GM21367 (cell line): ENCODE data around the gene NELFA.

Experiments
- ATAC-seq: cut with Tn5 transposase; IDR thresholded peaks from one replicate; pipeline ENCODE4 v1.9.1; 2021; ENCODE audit not compliant: unreplicated experiment

The NELFA gene

GRCh38 chr4:2008921-2009650 lies at the start of gene NELFA:
Gene NELFA (minus strand): TSS chr4:2008974. CDS start chr4:2008959, 15 bp downstream.
- ATAC-seq, result peak; percentile 62

GRCh38 chr4:2057382-2058065 lies 48.8 kb upstream of the NELFA start:
- ATAC-seq, result no peak

DNA sequence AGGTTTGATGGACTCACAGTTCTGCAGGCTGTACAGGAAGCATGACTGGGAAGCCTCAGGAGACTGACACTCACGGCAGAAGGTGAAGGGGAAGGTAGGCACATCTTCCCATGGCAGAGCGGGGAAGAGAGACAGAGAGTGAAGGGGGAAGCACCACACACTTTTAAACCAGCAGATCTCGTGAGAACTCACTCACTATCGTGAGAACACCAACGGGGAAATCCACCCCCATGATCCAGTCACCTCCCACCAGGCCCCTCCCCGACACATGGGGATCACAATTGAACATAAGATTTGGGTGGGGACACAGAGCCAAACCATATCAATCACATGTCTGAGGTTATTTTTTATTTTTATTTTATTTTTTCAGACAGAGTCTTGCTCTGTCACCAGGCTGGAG lies 45.4 kb upstream of the NELFA start:
- no peak for ATAC-seq

DNA sequence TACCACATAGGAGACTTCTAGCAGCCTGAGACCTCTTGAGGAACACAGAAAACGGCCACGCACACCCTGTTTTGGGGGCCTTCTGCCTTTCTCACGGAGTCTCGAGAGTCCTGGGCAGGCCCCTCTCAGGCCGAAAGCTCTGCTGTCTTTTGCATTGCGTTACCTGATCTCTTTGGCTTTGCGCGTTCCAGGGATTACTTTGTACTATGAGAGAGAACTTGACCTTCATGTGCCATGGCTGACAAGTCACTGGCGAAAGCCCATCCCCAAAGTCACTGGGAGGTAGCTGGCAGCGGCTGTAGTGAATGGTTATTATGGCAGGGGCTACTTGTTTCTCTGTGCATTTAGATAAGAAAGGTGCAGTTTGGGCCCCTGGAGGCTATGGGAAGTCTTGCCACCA lies 42.3 kb upstream of the NELFA start:
- ATAC-seq, result no peak

DNA sequence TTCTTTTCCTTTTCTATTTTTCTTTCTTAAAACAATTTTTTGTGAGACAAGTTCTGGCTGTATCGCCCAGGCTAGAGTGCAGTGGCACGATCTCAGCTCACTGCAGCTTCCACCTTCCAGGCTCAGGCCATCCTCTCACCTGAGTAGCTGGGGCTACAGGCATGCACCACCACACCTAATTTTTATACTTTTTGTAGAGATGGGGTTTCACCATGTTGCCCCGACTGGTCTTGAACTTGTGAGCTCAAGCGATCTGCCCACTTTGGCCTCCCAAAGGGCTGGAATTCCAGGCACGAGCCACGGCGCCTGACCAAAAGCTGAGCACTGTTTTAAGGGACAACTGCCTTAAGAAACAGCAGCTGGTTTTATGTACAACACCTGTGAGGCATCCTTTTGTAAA lies 41.0 kb upstream of the NELFA start:
- ATAC-seq, result no peak

- ATAC-seq, result no peak
These were observed 40.6 kb upstream of the NELFA start for GRCh38 chr4:2049381-2049780.

- no peak for ATAC-seq
These were observed 40.1 kb upstream of the NELFA start for GRCh38 chr4:2048831-2049230.

DNA sequence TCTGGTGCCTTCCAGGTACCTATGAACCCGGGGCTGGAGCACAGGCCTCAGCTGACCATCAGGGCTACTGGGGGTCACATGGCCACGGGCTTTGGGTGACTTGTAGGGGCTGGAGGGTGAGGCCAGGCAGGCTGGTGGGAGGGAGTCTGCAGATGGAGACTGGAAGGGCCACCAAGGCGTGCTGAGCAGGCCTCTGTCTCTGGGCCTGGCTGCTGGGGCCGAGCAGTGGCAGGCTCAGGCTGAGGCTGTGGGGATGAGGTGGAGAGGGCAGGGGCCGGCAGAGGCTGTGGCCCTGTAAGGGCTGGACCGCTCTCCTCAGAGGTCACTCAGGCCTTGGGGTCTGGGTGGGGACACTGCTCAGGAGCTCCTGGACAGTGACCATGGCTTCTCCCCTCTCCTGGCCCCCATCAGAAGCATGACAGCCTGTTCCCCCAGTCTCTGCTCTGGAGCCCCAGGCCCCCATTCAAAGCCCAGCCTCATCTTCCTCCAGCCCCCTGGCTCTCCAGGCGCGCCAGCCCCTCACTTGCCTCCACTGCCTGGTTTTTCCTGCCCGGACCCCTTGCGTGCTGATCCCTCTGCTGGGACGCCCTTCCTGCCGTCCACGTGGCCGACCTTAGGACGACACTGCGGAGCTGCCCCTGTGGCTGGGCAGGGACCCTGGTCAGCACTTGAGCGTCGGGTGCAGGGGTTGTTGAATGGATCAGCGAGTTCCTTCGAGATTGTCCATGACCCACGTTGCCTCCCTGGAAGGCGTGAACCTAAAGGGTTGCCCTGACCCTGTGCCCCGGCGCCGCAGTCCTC lies 39.2 kb upstream of the NELFA start:
- ATAC-seq, result no peak

- no peak for ATAC-seq
These were observed 38.4 kb upstream of the NELFA start for GRCh38 chr4:2047031-2047660.

GRCh38 chr4:2046031-2046961 lies 37.5 kb upstream of the NELFA start:
- no peak for ATAC-seq

GRCh38 chr4:2045518-2045951 lies 36.8 kb upstream of the NELFA start:
- no peak for ATAC-seq

DNA sequence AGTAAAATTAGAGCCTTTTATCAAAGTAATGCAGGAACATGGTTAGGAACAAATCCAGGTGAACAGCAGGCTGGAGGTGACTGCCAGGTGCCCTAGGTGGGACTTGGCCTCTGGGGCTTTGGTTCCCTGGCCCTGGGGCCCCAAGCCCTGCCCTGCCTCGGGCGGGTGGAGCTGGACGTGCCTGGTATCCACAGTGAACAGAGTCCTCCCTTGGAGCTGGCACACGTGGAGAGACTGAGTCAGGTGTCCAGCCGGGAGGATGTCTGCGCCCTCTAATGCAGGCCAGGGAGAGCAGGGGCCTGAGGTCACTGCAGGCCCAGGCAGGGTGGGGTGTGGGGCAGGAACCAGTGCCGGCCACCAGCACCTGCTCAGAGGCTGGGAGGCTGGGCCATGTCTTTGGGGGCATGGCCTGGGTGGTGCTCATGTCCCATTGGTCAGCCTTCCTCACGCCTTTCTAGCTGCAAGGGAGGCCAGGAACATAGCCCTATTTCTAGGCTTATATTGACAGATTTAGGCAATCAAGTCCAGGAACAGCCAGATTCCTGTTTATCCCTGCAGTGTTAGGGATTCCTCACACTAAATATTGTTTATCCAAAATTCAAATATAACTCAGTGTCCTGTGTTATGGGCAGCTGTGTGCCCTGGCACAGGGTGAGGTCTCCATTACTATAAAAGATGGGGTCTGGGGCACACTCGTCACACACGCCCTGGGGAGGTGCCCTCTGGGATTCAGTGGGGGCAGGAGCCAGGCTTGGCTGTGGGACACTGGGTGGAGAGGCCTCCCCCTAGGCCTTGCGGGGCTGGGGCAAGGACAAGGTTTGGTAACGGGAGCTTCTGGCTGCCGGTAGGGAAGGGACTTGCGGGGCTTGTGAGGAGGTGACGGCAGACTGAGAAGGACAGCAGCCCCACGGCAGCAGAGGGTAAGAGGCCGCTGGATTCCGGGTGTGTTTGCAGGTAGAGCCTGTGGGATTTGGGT lies 36.1 kb upstream of the NELFA start:
- ATAC-seq, result no peak

DNA sequence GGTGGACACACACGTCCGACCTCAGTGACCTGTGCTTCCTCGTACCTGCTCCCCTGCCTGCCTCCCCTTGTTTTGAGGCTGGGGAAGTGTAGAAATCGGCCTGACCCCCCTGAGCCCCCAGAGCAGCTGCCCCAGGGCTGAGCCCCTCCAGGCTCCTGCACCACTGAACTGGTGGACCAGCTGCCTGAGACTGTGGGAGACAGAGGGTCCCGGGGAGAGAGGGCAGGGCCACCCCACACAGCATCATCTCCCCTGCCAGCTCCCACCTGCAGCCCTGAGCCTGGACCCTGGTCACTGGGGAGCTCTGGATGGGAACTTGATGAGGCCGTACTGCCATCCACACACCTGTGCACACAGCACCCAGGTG lies 35.3 kb upstream of the NELFA start:
- ATAC-seq, result no peak

DNA sequence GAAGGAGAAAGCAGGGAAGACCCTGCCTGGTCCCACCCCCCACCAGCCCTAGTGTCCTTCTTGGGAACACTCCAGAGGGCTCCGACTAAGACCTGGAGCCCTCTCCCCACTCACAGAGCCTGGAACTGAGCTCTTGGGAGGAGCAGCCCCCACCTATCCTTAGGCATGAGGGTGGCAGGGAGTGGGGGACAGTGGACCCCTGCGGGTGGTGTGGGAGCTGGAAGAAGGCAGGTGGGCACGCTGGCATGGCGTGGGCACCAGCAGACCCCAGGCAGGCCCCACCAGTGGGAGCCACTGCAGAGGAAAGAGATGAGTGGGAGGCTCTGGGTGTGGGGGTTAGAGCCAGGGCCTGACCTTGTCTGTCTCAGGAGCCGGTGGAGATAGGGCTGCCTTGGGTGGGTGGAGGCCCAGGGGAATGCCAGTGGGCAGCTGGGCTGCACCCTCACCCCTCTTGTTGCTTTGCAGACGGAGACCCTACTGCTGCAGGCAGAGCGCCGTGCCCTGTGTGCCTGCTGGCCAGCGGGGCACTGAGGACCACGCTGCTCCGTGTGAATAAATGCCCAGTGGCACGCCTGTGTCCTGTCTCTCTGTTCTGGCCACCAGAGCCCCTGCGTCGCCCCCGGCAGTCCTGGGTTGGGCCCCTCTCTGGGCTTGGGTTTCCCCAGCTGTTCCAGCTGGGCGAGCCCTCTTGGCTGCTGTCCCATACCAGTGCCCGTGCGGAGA lies 34.8 kb upstream of the NELFA start:
- ATAC-seq, result no peak

DNA sequence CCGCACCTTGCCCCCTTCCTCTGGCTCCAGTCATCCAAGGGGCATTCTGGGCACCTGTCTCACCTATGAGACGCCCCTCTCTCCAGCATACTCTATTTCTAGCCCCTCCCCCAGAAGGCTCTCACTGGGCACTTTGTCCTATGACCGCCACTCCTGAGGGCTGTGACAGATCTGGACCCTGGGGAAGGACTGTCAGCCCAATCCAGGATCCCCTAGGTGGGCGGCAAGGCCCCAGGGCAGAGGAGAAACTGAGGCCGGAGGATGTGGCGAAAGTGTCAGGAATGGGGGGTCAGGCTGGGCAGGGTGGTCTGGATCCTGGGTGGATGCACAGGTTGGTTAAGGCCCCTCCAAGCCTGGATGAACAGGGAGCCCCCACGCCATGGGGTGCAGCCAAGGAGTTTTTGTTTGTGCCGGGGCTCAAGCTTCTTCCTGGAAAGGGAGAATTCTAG lies 34.2 kb upstream of the NELFA start:
- ATAC-seq, result no peak

DNA sequence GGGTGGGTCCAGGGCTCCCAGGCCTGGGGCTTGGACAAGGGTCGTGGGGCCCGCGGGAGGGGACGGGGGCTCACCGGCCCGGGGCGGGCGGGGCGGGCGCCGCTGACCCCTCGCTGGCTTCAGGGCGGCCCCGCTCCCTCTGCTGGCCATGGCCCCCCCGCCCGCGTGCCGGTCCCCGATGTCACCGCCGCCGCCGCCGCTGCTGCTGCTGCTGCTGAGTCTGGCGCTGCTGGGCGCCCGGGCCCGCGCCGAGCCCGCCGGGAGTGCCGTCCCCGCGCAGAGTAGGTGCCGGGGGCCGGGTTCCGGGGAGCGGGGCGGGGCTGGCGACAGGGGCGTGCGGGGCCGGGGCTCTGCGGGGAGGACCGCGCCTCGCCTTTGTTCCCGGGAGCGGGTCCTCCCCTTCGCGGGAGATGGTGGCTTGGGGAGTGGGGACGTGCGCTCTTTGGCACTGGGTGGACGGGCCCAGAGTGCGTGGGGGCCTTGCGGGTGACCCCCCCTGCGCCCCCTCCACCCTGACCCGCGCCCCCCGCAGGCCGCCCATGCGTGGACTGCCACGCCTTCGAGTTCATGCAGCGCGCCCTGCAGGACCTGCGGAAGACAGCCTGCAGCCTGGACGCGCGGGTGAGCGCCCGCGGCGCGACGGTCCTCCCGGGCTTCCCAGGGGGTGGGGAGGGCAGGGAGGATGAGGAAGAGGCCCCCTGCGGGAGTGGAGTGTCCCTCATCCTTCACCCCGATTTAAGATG lies 33.6 kb upstream of the NELFA start:
- peak; percentile 15 for ATAC-seq

- ATAC-seq, result peak; percentile 62
These were observed 32.7 kb upstream of the NELFA start for GRCh38 chr4:2041239-2042130.
